Stimulated activated CD4-positive, alpha-beta T cell treated with anti-CD3 and anti-CD28 coated beads, Interleukin-4, amount 100 ng/mL, for 48 hours (primary cell): Measurements from ENCODE around the gene HOXA9.

Experiments
- DNase-seq, 2 donors: peaks; one replicate each; pipeline ENCODE4 v3.0.0-alpha.2; 2020; ENCODE audit warnings: low read depth in 2 of 2

HOXA9 gene

DNA sequence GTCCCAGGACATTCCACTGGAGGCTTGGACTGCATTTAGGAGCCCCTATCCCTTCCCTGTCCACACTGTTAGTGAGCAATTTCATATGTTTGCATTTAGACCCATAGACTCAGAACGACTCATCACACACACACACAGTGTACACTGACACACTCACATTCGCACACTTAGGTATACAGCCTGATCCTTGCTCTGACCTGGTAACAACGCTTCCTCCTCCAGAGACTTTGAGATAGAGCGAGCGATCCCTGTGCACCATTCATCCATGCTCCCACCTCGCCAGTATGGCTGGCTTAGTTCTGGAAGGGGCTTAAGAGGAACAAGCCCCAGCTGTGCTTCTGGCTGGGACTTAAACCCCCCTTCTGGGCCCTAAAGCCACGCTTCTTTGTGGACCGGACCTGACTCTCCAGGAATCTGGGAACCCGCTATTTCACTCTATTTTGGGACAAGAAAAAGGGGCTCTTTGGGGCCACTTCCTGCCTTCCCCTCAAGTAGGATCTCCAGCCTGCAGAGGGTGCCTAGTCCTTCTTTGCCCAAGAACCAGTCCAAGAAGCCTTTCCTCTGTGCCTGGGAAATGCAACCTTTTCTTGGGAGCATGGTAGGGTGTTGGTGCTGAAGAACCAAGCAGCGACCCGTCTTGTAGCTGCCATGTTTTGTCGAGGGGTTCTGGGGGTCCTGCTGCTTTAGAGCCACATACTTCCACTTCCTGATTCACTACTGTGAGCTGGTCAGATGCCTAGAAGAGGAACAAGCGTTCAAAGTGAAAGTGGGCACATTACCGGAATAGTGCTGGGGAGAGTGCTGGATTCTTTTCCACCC, 35.6 kb upstream of the HOXA9 start:
- no peak for DNase-seq

GRCh38 chr7:27199849-27200760, 34.8 kb upstream of the HOXA9 start, which contains the start of gene HOXA13:
HOXA13 (minus strand) TSS chr7:27200091; CDS start chr7:27200077, 14 bp downstream.
- no peak for DNase-seq

- DNase-seq = no peak
These were observed 33.8 kb upstream of the HOXA9 start for GRCh38 chr7:27198871-27199801.

GRCh38 chr7:27198138-27198841, 33.0 kb upstream of the HOXA9 start:
- no peak for DNase-seq

GRCh38 chr7:27197137-27198042, 32.1 kb upstream of the HOXA9 start:
- DNase-seq = no peak

GRCh38 chr7:27196287-27196767, 31.0 kb upstream of the HOXA9 start:
- DNase-seq = peak; percentile 78 to 81

GRCh38 chr7:27194686-27195379, 29.5 kb upstream of the HOXA9 start:
- DNase-seq = no peak

GRCh38 chr7:27194002-27194352, 28.6 kb upstream of the HOXA9 start:
- no peak for DNase-seq

DNA sequence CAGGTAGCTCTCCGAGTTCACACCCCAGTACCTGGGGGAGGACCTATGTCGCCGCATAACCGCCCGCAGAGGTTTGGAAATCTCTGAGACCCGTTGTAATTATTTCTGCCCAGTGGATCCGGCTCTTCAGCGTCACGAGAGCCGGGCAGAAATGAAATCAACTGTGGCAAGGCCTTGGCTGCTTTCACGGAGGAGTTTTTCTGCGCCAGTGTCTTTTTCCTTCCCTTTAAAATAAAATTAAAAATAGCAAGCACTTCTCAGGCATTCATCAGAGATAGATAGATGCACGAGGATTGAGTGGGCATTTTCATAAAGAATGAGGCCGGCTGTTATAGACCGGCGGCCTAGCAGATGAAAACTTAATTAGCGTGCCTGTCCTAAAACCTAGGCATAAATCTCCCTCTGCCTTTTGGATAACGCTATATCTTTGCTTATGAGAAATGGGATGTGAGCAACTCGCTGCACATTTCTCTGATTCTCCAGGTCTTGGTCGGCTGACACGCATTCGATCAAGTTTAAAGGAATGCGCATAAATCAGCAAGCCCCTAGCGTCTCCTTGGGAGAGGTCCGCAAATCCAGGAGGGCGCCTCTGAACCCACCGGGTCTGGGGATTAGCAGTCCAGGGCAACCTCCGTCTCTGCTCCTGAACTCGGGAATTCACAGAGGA, 28.1 kb upstream of the HOXA9 start:
- DNase-seq = no peak

DNA sequence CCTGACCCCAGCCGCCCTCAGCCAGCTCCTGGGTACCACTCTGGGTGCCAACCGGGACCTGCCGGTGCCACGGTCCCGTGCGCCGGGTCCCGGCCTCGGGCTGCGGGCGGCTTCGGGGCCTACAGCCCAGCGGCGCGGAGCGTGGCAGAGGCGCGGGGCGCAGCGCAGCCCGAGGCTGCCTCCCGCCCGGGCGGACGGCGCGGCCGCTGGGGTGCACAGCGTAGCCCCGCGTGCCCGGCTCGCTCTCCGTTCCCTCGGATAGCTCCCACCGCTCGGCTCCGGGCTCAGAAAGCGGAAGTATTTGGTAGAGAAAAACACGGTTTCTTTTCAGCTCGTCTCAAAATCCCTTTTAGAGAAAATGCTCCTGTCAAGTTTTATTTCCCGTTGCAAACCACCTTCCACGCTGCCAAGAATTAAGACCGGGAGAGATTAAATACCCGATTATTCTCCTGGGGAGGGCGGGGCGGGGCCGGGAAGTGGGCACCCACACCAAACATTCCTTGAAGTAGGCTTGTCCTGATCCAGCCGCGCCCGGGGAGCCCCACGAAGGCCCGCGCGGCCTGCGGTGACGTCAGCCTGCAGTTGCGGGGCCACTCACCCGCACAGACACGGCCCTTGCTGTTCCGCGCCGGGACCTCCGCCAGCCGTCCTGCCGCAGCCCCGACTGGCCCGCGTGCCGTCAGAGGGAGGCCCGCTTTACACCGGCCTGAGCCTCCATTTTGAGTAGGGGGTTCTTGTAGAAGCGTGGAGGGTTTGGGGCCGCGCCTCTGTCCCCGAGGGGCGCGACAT, 27.4 kb upstream of the HOXA9 start:
- DNase-seq = no peak

GRCh38 chr7:27191833-27192545, 26.7 kb upstream of the HOXA9 start:
- no peak for DNase-seq

DNA sequence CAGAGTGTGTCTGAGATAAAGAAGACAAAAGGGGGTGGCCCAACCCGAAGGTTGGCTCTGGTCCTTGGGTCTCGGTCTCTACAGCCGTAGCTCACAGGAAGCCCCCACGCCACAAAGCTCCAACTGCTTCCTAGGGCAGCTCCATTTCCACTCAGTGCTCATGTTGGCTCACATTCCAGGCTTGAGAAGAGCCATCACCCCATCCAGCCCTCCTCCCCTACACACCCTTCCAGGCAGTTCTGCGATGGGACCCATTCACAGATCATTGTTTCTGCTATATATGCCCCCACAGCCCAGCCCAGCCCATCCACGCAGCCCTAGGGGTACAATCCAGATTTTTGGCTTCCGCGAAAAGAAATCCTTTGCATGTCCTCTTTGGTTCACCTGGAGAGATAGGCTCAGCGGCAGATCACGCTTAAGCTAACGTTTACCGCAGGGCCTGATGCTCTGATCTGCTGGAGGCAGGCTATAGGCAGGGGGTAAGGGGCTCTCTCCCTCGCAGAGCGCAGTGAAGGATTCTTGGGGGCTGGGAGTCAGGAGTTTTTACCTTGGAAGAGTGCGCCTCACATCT, 25.9 kb upstream of the HOXA9 start:
- no peak for DNase-seq

DNA sequence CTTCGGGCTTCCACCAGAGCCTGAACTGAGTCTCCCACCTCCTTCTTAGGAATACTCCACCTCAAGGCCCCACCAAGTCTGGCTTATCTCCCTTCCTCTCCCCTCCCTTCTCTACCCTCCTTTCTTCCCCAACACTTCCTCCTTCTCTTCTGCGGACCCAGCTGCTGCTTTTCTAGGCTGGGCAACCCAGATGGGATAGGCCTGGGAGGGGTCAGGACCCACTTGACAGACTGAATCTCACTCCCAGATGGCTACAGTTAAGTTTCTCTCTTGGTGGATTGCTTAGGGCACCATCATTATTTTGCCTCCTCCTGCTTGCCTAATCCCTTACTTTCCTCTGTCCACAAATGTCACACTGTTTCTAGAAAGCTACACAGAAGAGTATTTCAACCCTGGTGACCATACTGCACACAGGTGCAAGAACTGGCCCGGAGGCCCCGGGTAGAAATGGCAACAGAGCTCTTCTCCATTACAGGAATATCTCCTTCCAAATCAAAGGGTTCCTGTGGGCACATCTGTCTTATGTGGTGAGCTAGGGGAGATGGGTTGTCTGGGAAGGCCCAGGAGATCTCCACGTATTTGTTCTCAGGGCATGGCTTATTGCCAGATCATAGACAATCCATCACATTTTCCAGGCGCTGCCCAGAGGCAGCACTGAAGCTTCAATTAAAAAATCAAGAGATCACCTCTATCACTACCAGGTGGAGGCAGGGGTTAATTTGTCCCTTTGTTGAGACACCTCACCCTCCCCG, 24.8 kb upstream of the HOXA9 start:
- DNase-seq = no peak

DNA sequence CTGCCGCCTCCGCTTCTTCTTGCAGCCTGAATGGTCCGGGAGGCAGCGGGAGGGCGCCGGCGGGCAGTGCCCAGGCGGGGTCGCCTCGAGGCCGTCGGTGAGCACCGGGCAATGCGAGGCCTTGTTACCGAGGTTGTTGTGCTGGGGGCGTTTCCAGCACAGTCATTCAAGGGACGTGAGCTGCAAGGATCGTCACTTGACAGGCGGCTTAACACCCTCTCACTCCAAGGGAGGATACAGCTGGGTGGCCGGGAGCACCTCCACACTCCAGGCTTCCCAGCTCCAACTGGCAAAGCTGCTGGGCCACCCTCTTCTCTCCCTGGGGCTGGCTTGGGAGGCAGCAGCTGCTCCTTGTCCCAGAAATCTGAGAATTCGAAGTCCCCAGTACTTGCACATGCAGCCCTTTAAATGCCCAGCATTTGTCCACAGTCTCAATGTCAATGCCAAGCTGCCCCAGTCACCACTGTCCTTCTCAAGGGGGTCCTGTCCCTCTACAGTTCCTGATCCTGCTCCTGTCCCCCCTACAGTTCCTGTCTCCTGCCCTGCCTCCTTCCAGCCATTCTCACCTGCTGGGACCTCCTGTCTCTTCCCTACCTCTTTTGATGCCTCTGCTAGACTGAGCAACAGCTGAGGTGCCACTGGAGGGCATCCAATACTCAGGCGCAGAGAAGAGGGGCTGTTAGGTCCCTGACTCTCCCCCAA, 24.1 kb upstream of the HOXA9 start:
- no peak for DNase-seq
